GM04504 (cell line): Measurements from ENCODE around the gene SBF2.
"Not testable (repeated sequence)": the region's sequence is repeated elsewhere in the genome, so short reads cannot be mapped to it uniquely, and the experiment has no call there.

Experiments used
- DNase-seq: peaks from one replicate; pipeline ENCODE4 v3.0.0-alpha.2; 2012; ENCODE audit warnings: low read depth

Gene SBF2

GRCh38 chr11:9747229-9747628 lies 546.8 kb downstream of the SBF2 start:
- no peak for DNase-seq

- DNase-seq = no peak
These were observed 548.4 kb downstream of the SBF2 start for GRCh38 chr11:9745411-9746211.

GRCh38 chr11:9743512-9743911 lies 550.5 kb downstream of the SBF2 start:
- not testable (repeated sequence) for DNase-seq

DNA sequence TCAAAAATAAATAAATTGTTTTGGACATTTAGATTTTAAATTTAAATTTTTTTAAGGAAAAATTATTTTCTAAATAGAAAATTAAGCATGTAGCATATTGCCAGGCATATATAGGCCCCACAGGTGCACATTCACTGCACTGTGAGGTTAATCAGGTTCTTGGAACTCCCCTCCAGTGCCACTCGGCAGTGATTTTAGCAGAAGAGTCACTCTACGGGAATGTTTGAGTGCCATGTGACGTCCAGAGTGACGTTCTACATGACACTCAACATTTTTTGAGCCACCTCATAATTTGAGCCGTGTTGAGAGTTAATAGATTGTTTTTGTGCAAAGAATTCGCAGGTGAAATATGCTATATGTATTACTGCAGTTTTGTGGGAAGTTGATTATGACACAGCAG lies 552.8 kb downstream of the SBF2 start:
- DNase-seq = no peak

DNA sequence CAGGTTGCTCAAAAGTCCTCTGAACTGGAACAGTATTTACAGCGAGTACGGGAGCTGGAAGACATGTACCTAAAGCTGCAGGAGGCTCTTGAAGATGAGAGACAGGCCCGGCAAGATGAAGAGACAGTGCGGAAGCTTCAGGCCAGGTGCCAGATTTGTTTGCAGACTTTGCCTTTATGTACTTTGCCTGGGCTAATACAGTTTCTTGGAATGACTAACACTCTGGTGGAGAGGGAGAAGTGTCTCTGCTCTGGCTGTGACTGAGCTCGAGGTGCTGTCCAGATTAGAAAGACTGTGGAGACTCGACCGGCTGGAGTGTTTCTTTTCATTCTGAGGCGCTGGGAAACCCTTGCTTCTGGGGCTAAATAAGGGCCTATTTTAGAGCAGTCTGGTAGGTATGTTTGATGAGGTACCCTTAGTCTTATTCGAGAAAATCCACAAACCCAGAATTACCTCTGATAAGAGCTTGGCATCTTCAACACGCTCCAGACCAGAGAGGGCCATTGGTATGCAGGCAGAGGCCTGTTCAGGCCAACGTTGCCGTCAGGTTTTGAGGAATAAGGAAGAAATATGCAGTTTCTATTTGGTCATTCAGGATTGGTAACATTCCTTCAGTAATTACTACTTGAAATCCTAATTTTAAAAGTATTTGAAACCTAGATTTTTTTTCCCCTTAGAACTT lies 553.7 kb downstream of the SBF2 start:
- DNase-seq = no peak

DNA sequence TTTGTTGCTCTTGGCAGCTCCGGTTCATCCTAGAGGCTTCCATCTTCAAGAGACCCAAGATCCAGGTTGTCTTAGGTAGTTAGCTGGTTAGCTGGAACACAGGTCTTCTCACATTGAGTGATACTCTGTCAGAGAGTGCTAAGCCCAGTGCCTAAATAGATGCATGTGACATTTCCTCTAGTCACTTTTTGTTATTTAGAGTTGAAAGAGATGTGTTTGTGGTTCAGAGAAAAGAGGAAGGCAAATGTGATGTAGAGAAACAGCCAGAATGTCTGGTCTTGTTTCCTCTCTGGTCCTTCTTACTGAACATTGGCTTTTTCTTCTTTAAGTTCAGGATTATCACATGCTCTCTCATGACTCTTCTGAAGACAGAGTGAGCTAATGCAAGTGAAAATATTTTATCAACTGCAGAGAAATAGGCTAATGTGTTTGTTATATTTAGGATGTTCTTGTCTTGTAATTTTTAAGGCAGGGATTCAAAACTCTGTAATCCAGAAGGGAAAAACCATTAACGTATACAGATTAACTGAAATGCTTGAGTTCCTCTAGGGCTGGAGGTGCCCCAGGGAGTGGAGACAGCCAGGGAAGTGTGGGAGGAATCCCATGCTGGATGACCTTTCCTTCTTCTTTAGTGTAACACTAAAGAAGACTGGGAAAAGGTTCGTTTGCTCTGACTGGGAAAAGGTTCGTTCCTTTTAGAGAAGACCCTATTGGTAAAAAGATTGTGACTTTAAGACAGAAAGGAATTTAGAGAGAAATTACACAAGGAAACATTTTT lies 554.7 kb downstream of the SBF2 start:
- no peak for DNase-seq

DNA sequence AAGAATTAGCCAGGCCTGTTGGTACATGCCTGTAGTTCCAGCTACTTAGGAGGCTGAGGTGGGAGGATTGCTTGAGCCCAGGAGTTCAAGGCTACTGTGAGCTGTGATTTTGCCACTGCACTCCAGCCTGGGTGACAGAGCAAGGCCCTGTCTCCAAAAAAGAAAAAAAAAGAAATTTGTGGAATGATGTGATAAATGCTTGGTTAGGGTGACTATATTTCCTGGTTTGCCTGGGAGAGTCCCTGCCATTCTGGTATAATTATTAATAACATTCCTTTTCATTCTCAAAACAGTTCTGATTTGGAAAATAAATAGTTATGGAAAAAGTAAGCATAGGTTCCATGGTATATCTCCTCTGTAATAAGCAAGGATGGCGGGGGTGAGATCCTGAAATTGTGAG lies 555.3 kb downstream of the SBF2 start:
- DNase-seq = no peak

- no peak for DNase-seq
These were observed 555.9 kb downstream of the SBF2 start for GRCh38 chr11:9738116-9738515.

GRCh38 chr11:9736365-9736764 lies 557.7 kb downstream of the SBF2 start:
- no peak for DNase-seq

- no peak for DNase-seq
These were observed 558.1 kb downstream of the SBF2 start for GRCh38 chr11:9735919-9736318.

- DNase-seq = no peak
These were observed 558.8 kb downstream of the SBF2 start for GRCh38 chr11:9735236-9735635.

DNA sequence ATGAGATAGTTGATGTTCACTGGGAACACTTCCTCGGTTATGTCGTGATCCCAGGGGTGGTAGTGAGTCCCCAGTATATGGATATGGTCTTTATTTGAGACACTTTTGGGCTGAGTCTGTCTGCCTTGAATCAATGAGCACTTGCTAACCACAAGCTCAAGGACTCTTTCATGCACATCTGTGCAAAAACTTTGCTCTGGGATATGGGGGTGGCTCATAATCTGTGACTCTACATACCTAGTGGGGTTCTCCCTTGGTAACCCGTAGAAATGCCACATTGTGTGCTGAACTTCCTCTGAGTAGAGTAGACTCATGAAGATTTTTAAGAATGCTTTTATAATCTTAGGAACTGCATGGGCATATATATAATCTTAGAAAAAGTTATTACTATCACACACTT lies 560.8 kb downstream of the SBF2 start:
- no peak for DNase-seq

DNA sequence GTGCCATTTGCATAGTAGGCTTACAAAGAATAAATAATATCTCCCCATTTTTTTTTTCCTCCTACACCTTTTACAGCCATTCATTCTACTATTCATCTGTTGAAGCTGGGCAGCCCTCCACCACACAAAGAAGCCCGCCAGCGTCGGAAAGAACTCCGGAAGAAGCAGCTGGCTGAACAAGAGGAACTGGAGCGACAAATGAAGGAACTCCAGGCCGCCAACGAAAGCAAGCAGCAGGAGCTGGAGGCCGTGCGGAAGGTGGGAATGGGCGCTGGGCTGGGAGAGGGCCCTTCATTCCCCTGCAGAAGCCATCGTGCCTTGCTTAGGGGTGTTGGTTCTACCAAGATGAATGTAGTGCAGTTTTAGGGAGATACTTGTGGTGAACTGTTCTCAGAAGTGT lies 561.6 kb downstream of the SBF2 start:
- DNase-seq = no peak

GRCh38 chr11:9731256-9731655 lies 562.8 kb downstream of the SBF2 start:
- no peak for DNase-seq
